KBM-7 (cell line): ENCODE measurements around the gene NRM.
A peak's percentile ranks its signal among the peaks of the same experiment; 100 is the strongest.
"Not testable (repeated sequence)": the region's sequence is repeated elsewhere in the genome, so short reads cannot be mapped to it uniquely, and the experiment has no call there.

Source experiments
- DNase-seq: peaks from one replicate; pipeline ENCODE4 v3.0.0-alpha.2; 2015
- in situ Hi-C: fragments of 300-500 bp; cut with MboI; formaldehyde crosslinking; loops from 2 replicates; pipeline ENCODE4 v1.14.3; 2020; ENCODE audit warnings: low sequenced_read_pairs, low pct_unique_long_range_greater_than_20kb, mixed read lengths

The NRM gene

DNA sequence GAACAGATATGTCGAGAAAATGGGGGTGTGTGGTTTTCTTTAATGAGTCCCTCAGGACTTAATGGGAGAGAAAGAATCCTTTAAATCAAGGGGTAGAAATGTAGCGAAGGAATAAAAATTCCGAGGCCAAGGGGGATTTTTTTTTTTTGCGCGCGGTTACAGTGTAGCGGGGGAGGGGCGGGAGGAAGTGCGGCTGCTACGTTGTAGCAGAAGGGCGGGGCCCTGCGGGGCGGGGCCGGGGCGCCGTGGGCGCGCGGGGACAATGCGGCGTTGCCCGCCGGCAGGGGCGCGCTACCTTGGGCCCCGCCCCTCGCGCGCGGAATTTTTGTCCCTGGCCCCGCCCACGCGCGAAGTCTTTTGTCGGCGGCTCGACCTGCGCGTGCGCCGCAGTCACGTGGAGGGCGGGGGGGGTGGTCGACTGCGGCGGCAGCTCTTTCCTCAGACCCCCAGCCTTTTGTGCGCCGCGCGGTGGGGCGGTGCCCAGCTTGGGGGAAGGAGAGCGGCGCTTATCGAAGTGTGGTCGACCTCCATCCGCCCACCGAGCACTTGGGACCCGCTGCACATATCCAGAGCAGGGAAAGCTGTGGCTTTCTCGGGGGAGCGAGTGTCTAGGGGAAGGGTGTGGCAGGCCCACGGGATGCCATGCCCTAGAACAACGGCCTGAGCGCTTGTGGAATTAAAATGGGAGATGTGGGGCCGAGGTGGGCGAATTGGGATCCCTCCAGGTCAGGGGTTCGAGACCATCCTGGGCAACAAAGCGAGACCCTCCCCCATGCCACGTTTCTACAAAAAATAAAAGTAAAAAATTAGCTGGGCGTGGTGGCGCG, 30.6 kb upstream of the NRM start:
- peak; percentile 83 for DNase-seq
- in situ Hi-C loops = loop anchor here (10.0 kb wide), 1 partner anchor 47 kb away; the partner anchor contains the start of gene DHX16

DNA sequence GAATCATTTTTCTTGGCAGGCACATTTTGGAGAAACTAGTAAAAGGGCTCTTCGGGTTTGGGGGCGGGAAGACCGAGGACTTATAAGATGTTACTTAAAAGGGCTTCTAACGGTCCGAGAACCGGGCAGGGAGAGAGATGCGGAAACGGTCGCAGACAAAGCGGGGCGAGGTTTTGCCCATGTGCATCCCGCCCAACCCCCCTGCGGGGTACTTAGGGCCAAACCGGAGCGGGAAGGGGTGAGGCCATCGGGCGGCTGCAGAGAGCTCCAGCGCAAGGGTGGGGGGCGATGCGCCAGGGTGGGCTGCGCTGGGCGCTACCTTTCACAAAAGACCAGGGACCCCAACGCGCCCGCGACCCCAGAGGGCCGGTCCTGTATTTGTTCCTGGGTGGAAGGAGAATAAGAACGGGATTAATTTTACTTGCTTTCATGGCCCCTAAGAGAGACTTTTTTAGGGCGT, 30.0 kb upstream of the NRM start:
- DNase-seq = peak; percentile 63
- in situ Hi-C loops = loop anchor here (10.0 kb wide), 1 partner anchor 46 kb away; the partner anchor contains the start of gene DHX16

DNA sequence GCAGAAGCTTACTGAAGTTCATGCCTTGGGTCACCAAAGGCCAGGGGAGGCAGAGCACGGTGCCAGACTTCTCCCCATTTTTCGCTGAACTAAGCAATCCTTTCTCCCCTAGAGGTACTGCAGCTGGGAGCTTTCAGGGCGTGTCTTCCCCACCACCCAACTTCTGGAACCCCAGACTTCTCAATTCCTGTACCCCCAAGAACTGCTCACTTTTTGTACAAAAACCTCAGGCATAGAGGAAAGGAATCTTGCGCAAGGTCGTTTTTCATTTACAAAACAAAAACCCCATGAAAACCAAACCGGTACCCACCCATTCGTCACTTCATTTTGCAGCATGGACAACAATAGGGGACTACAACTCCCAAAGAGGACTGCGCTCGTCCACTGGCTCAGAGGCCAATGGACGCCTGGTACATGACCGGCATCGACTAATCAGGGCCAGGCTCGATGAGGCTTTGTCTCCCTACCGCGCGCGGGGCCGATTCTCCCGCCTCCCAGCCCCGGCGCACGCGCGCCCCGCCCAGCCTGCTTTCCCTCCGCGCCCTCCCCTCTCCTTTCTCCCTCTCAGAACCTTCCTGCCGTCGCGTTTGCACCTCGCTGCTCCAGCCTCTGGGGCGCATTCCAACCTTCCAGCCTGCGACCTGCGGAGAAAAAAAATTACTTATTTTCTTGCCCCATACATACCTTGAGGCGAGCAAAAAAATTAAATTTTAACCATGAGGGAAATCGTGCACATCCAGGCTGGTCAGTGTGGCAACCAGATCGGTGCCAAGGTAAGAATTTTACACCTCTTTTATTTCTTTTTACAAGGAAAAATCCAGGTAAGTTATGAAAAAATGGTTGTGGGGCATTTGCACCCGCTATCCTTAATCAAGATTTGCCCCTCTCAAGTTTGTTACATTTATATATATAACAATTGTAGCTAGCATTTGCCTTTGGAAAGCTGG, 29.3 kb upstream of the NRM start, which contains the start of gene TUBB:
Gene TUBB (plus strand): TSS at position 562 of the 947 bp plus-strand sequence. CDS start 155 bp downstream, at position 717.
- in situ Hi-C loops = loop anchor here (10.0 kb wide), 1 partner anchor 45 kb away; the partner anchor contains the start of gene DHX16
- peak; percentile 97 for DNase-seq

DNA sequence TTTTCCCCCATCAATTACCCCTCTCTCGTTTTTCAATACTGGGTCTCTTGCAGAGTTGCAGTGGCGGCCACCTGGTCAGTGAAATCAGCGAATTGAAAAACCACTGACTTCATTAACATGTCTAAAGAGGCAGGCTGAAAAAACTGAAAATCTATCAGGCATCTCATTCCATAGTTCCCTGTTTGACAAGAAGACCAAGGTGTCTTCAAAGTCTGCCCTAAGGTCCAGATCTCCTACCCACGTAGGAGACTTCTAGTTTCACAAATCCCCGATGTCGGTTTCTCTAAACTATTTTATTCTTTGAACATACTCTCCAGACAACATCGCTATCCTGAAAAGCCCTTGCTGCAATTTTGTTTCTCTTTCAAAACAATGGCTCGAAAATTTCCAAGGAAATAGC, 28.6 kb upstream of the NRM start:
- in situ Hi-C loops = no loop called here
- no peak for DNase-seq

DNA sequence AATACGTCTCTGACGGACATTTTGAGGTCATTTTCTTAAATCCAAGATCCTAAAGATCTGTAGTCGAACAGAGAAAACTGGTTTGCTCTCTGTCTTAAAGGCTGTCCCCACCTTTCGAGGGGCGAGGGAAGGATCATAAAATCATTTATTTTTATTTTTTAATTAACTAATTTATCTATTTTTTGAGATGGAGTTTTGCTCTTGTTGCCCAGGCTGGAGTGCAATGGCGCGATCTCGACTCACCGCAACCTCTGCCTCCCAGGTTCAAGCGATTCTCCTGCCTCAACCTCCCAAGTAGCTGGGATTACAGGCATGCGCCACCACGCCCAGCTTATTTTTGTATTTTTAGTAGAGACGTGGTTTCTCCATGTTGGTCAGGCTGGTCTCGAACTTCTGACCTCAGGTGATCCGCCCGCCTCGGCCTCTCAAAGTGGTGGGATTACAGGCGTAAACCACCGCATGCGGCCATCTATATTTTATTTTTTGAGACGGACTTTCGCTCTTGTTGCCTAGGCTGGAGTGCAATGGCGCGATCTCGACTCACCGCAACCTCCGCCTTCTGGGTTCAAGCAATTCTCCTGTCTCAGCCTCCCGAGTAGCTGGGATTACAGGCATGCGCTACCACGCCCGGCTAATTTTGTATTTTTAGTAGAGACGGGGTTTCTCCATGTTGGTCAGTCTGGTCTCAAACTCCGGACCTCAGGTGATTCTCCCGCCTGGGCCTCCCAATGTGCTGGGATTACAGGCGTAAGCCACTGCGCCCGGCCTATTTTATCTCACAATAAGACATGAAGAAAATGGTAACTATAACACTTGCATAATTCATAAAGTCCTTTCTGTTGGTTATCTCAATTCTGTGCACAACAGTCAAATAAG, 27.3 kb upstream of the NRM start:
- DNase-seq, in situ Hi-C loops: not testable (repeated sequence)

DNA sequence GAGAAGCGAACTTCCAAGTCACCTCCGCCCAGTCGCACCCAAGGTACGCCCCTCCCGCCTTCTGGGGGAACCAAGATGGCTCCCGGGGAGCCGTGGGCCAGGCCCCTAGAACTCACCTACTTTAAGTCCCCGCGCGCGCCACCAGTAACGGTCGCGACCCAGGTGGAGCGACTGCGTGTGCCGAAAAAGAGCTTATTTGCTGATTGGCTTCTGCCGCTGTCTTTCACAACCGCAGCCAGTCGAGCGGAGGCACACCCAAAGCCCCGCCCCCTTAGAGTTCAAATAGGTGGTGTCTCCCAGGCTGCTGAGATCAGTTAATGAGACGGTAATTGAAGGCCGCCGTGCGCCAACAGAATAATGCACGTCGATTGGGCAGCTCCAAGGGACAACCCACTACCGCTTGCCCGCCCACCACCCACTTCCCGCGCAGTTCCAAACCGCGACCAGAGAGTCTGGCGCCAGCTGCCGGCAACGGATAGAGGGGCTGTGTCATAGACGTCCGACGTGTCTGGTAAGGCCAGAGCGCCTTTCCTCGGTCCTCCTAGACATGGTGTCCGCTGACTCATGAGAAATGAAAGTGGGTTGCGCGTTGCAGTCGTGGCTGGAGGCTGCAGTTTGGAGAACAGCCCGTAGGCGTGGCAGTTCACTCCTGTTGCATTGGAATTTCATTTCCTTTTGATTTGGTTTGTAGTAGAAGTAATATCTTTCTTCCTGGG, 26.5 kb upstream of the NRM start, which contains the start of gene MDC1:
Gene MDC1 (minus strand): TSS at position 153 of the 716 bp plus-strand sequence. CDS start 2,106 bp downstream, outside the sequence.
- in situ Hi-C loops = no loop called here
- DNase-seq = peak; percentile 100

DNA sequence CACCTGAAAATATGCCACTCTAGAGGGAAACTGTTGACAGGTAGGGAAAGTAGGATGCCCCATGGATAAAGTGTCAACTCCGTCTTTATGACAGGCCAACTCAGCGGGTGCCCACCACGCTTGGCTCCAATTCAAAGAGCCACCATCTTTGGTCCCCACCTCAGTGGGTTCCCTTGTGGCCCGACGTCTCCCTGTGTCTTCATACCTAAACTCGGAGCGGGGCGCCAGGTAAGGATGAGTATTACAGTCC, 26.0 kb upstream of the NRM start:
- in situ Hi-C loops = no loop called here
- no peak for DNase-seq

DNA sequence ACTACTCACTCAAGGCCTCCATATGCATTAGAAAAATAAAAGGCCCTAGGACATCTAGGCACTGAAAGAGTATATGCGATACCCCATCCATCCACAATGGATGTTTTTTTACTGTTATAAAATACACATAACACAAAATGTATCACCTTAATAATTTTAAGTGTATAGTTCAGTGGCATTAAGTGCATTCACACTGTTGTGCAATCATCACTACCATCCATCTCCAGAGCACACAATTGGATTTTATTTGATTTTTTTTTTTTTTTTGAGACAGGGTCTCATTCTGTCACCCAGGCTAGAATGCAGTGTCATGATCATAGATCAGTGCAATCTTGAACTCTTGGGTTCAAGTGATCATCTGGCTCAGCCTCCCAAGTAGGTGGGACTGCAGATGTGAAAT, 23.5 kb upstream of the NRM start:
- in situ Hi-C loops = no loop called here
- no peak for DNase-seq

DNA sequence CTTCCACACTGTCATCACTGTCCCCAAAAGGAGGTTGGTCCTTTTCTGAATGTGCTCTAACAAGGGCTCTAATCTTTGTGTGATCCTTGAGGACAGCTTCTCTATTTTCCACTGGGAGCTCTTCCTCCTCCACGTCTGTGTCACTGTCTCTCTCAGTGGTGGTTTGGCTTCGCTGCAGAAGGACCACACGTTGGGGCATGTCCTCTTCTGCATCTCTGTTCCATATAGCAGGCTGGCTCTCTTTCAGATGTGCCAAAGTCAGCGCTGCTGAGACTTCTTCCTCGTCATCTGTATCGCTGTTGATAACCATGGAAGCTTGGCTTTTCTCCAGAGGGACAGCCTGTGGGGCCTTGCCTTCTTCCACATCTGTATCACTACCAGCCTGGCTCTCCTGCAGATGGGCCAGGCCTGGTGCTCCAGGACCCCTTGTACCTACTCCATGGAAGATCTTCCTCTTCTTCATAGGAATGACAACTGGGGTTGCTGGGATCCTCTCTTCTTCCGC, 21.7 kb upstream of the NRM start:
- in situ Hi-C loops = no loop called here
- DNase-seq = no peak

DNA sequence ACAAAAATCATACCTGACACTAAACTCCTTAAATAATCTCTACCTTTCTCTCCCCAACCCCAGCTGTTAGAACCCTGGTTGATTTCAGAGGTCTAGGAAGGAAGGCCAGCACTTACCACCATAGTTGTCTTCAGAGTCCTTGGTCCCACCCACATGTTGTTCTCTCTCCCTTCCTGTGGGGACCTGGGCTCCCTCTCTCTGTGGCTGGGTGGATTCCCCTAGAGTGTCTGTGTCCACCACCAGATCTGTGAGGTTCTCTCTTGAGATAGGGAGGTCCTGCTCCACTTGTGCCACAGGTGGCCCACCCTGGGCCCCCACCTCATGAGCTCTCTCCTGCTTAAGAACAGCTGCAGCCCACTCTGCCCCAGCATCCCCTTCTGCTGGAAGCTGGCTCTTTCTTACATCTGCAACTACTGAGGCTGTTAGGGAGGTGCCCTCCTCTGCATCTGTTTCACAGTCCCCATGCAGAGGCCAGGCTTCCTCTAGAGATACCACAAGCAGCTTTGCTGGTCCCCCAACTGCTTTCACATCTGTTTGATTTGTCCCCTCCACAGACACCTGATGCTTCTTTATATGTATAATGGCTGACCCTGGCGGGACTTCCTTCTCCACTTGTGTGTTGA, 21.1 kb upstream of the NRM start:
- in situ Hi-C loops = no loop called here
- no peak for DNase-seq

DNA sequence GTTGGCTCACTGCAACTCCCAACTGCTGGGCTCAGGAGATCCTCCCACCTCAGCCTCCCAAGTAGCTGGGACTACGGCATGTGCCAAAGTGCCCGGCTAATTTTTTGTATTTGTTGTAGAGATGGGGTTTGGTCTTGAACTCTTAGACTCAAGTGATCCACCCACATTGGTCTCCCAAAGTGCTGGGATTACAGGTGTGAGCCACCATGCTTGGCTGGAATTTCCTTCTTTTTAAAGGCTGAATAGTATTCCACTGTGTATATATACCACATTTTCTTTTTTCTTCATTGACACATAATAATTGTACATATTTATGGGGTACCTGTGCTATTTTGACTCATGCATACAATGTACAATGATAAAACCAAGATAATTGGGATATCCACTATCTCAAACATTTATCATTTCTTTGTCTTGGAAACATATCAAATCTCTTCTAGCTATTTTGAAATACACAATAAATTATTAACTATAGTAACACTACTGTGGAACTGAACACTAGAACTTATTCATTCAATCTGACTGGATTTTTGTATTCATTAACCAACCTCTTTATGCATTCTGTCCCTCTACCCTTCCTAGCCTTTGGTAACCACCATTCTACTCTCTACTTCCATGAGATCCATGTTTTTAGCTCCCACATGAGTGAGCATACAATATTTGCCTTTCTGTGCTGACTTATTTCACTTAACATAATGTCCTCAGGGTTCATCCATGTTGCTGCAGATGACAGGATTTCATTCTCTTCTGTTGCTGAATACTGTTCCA, 18.5 kb upstream of the NRM start:
- in situ Hi-C loops = no loop called here
- DNase-seq = no peak

DNA sequence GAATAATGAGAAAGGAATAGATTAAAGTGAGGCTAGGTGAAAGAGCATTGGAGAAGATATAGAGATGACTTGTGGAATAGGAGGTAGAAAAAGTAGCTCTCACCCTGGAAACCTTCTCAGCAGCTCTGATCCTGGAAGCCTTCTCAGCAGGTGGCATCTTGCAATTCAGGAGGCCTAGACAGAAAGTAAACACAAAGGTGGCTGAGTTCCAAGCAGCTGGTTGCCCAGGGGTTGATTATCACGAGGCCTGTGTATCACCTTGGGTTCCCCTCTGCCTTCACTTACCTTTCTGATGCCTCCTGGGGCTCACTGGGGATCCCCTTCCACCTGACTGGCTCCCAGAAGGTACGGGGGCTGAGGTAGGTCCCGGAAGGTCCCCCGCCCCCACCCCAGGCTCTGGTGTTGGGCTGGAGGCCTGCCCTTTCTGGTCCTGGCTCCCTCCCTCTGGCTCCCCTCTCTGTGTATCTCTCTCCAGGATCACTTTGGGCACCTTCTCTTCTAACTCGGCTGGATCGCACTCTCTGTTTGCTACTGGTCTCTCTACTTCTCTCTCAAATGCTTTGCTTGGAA, 16.6 kb upstream of the NRM start:
- in situ Hi-C loops = no loop called here
- DNase-seq = no peak

DNA sequence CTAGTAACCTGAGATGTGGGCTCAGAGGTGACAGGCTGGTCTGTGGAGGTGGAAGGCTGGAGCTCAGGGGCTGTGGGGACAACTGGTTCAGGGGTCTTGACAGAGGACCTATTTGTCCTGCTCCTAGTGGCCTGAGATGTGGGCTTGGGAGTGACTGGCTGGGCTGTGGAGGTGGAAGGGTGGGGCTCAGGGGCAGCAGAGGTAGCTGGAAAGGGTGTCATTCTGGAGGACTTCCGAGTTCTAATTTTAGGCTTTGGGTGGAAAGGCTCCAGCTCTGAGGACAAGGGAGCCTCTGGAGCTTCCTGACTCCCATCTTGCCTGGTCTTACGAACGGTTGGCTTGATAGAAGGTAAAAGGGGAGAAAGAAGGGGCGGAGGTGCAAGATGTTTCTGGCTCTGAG, 14.8 kb upstream of the NRM start:
- in situ Hi-C loops = no loop called here
- DNase-seq = no peak

DNA sequence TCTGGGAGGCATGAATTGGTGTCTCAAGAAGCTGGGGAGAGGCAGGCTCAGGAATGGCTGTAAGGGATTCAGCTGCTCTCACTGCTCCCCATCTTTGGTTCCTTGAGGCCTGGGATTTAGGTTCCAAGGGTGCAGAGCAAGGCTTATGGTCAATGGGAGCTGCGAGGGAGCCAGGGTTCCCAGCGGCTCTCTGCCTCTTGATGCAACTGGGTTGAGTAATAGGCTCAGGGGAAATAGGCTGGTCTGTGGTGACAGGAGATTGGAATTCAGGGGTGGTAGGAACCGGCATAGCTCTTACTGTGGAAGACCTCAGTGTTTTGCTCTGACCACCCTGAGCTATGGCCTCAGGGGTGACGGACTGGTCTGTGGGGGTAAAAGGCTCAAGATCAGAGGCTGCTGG, 13.0 kb upstream of the NRM start:
- in situ Hi-C loops = no loop called here
- DNase-seq = no peak

DNA sequence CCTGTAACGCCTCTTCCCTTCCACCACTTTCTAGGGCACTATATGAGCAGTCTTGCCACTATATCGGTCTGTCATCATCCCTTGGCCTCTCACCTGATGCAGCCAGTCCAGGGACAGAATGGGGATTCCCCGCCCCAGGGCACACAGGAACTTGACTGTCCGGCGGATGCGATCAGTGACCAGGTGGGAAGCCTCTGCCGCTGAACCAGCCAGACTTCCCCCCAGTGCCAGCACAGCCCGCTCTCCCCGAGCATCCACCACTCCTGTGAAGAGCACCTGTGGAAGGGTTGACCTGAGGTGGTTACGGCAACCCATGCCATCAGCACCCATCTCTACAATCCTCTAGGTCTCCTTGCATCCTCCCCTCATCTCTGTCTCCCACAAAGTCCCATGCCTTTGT, 12.2 kb upstream of the NRM start:
- in situ Hi-C loops = no loop called here
- no peak for DNase-seq

DNA sequence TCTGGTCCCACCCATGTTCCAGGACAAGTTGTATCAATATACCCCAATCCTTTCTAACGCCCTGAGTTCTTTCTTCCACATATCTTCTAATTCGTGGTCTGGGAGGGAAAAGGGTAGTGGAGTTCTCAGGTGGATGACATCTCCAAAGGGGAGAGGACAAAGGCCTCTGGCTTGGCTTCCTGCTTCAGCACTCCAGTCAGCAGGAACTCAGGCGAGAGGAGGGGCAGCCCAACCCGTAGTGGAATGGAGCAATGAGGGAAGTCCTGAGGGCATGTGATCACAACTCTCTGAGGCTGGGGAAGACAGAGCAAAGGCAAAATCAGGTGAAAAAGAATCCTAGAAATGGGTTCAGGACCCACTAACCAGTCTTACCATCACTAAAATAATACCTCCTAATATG, 9.6 kb upstream of the NRM start:
- in situ Hi-C loops = no loop called here
- DNase-seq = no peak

DNA sequence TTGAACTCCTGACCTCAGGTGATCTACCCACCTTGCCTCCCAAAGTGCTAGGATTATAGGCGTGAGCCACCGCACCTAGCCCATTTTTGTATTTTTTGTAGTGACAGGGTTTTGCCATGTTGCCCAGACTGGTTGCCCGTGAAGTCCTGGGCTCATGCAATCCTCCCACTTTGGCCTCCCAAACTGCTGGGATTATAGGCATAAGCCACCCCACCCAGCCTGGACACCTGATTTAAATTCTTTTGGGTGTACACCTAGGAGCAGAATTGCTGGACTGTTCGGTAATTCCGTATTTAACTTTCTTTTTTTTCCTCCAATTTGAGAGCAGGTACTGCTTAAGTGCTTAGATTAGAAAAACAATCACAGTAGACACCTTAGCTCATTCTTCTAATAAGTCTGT, 5.6 kb upstream of the NRM start:
- in situ Hi-C loops = no loop called here
- no peak for DNase-seq
